ENCODE measurements around the gene BTK. TPM values are rescaled to one million over a fixed set of nuclear protein-coding genes. Genes with fewer than 3 reads are reported as not detected.

The BTK gene
- total and polyA plus RNA-seq, 9 of the 15 experiments (the other 6 are each of a cell fraction or from before 2014, with no cell fraction given) = 14.9 to 93.4 (median 65.2) TPM

GRCh38 chrX:101407748-101408531 lies 21.9 kb upstream of the BTK start, which contains the start of the genes GLA and HNRNPH2 (continued):
- TF ChIP-seq, protein P1, sequence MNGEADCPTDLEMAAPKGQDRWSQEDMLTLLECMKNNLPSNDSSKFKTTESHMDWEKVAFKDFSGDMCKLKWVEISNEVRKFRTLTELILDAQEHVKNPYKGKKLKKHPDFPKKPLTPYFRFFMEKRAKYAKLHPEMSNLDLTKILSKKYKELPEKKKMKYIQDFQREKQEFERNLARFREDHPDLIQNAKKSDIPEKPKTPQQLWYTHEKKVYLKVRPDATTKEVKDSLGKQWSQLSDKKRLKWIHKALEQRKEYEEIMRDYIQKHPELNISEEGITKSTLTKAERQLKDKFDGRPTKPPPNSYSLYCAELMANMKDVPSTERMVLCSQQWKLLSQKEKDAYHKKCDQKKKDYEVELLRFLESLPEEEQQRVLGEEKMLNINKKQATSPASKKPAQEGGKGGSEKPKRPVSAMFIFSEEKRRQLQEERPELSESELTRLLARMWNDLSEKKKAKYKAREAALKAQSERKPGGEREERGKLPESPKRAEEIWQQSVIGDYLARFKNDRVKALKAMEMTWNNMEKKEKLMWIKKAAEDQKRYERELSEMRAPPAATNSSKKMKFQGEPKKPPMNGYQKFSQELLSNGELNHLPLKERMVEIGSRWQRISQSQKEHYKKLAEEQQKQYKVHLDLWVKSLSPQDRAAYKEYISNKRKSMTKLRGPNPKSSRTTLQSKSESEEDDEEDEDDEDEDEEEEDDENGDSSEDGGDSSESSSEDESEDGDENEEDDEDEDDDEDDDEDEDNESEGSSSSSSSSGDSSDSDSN (IDR thresholded peaks at IDR 0.05; ENCODE audit: borderline replicate concordance in 1 of 2, low read depth in 2 of 2, low read length in 2 of 2) = peak in 1 of 2 experiments; percentile 53; a peak in 1 of 4 replicates
- TF ChIP-seq, protein P2, sequence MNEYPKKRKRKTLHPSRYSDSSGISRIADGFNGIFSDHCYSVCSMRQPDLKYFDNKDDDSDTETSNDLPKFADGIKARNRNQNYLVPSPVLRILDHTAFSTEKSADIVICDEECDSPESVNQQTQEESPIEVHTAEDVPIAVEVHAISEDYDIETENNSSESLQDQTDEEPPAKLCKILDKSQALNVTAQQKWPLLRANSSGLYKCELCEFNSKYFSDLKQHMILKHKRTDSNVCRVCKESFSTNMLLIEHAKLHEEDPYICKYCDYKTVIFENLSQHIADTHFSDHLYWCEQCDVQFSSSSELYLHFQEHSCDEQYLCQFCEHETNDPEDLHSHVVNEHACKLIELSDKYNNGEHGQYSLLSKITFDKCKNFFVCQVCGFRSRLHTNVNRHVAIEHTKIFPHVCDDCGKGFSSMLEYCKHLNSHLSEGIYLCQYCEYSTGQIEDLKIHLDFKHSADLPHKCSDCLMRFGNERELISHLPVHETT (CRISPR knock-in tag; conservative IDR thresholded peaks at IDR 0.05 in 1 of 2, IDR thresholded peaks at IDR 0.05 in 1 of 2) = peak in 1 of 2 experiments; percentile 52; a peak in 2 of 4 replicates
- TF ChIP-seq FUS (optimal IDR thresholded peaks at IDR 0.05; ENCODE audit: low read depth, low read length) (no peak), NR1H2 (CRISPR knock-in tag; IDR thresholded peaks at IDR 0.05) (no peak), RBM15 (IDR thresholded peaks at IDR 0.05; ENCODE audit: insufficient read depth, low read length) (no peak), ZKSCAN8 (CRISPR knock-in tag; IDR thresholded peaks at IDR 0.05) (no peak), C11orf30 (IDR thresholded peaks at IDR 0.05; ENCODE audit: low read depth) (peak; percentile 98), RFX7 (CRISPR knock-in tag; IDR thresholded peaks at IDR 0.05) (no peak), KDM1A (IDR thresholded peaks at IDR 0.05) (peak in 1 of 2 experiments; percentile 57; a peak in 2 of 4 replicates), ZSCAN32 (CRISPR knock-in tag; IDR thresholded peaks at IDR 0.05) (no peak), POLR2B (IDR thresholded peaks at IDR 0.05; ENCODE audit: low read depth, partially characterized antibody) (peak; percentile 34), ZNF324 (CRISPR knock-in tag; IDR thresholded peaks at IDR 0.05) (no peak), NR2C2 (CRISPR knock-in tag; IDR thresholded peaks at IDR 0.05) (no peak), NR2C2 (tag; IDR thresholded peaks at IDR 0.05) (peak; percentile 69; the same call in 1 of the 2 replicates), PRMT5 (CRISPR knock-in tag; IDR thresholded peaks at IDR 0.05) (no peak), HDAC8 (tag; IDR thresholded peaks at IDR 0.05) (no peak), TEAD1 (CRISPR knock-in tag; IDR thresholded peaks at IDR 0.05) (no peak), ZNF3 (CRISPR knock-in tag; IDR thresholded peaks at IDR 0.05) (no peak), ZC3H8 (IDR thresholded peaks at IDR 0.05) (no peak), FOXM1 (IDR thresholded peaks at IDR 0.05; ENCODE audit: low read depth) (no peak; the same call in 1 of the 2 replicates), FOXM1 (CRISPR knock-in tag; IDR thresholded peaks at IDR 0.05; ENCODE audit: low read depth) (no peak)
- TF ChIP-seq, protein P3, sequence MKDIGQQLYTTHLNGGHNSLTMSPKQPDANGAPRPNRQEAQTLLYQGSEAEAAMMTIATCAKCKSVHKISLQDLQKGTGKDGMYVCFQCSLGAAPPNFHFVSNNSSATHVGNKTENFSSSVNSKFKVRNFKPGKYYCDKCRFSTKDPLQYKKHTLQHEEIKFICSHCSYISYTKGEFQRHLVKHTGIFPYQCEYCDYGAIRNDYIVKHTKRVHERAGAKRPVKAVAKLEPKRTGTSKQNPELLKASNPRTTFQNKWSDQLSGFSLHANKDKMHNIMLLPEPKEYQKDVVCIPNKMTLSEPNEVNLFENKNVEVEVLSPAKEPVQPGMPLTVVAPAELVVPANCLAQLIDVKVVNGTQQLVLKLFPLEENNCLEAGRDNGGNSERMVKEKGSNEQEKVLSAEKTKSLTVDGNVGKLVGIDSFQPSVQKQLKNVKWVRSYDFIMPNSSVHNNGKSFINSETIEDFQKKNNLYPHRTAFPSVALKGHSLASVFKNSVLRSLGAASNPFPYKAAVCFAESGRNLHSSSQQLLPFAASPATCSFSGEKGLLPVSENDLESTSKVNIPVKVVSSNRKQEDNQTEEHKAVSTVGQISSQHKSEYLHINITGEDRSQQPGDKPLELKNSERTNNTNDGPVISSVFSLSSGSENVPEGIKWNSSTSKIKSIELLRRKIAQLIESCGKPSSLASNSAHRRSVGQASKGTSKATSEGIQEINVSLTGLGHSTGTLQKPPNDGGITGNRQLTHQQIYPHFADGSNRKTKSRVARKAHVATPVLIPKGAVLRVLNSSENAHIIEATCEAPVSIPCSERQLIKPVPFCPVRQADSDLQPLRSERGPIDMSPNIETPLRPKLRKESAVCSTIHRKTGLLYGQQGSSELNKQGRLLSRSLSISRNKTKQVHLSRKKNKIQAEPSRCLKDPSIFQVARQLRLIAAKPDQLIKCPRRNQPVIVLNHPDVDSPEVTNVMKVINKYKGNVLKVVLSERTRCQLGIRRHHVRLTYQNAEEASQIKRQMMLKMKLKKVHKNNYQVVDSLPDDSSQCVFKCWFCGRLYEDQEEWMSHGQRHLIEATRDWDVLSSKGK (CRISPR knock-in tag; IDR thresholded peaks at IDR 0.05) = no peak
